ENCODE measurements around the gene ZNF816.

GRCh38 chr19:52943134-52943883, 19.4 kb downstream of the ZNF816 start:
- TF ChIP-seq CTCF (IDR thresholded peaks at IDR 0.05; ENCODE audit: poor library complexity, severe bottlenecking) (no peak), SMC3 (conservative IDR thresholded peaks at IDR 0.05; ENCODE audit: poor library complexity) (no peak), TAF1 (IDR thresholded peaks at IDR 0.05; ENCODE audit: low read depth) (no peak)
